HTERT RPE-1 (cell line): ENCODE measurements around the gene CHI3L2.

Experiments
- in situ Hi-C: fragments of 300-500 bp; cut with MboI; formaldehyde crosslinking; loops from 4 replicates; pipeline ENCODE4 v1.14.3; 2020; ENCODE audit warnings: low sequenced_read_pairs

CHI3L2 gene

DNA sequence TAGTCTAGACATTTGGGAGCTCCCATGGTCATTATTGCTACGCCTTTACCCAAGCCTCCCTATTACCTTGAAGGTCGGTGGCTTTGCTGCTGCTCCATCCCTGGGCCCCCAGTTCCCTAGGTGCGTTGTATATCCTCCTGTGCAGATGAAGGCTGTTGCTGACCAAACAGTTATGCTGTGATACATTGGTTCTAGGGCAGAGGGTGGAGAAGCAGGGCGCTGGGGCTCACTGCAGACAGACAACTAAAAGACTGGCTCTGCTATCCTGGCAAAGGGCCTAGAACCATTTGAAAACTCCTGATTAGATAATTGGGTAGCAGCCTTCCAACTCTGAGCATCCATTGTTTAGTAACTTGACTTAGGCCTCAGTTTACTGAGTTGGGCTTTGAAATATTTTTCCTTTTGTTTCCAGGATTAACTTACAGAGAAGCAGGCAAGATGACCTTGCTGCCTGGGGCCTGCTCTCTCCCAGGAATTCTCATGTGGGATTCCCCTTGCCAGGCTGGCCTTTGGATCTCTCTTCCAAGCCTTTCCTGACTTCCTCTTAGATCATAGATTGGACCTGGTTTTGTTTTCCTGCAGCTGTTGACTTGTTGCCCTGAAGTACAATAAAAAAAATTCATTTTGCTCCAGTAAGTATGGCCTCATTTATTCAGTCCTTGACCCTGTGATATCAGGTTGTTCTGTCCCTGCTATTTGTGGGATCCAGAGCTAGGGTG is 15.5 kb downstream of the CHI3L2 start:
- in situ Hi-C loops: no loop called here

DNA sequence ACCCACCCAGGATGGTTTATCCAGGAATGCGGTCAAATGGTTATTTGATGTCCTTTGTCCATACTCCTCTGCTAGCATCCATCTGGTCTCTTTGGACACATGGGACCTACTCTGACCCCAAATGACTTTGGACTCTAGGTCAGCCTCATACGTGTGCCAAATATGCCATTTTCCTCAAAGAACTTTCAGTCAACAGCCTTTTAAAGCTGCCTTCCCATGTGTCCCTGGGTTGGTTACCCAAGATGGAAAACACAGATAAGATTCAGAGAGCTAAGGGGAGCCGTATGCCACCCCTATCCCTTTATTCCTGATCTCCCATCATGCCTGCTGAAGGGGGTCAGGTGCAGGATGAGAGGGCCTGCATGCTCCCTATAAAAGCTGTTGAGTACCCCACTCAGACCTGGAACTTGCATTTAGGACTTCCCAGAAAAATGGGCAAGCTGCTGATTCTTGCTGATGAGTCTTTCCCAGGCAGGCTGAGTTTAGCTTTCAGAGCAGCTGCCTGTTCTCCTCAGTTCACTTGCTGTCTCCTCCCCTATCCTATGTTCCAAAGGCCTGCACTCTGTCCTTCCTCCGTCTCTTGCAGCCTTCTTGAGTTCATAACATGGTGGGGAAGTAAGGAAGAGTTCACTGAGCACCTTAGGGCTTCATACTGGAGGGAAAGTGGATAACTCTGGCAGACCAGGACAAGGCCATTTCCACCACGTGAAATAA is 19.8 kb downstream of the CHI3L2 start:
- in situ Hi-C loops: no loop called here

GRCh38 chr1:111249960-111250359 is 22.4 kb downstream of the CHI3L2 start:
- in situ Hi-C loops: no loop called here

GRCh38 chr1:111251570-111251969 is 24.1 kb downstream of the CHI3L2 start:
- in situ Hi-C loops: no loop called here

- in situ Hi-C loops: no loop called here
These were observed 25.3 kb downstream of the CHI3L2 start for GRCh38 chr1:111252786-111253185.

- in situ Hi-C loops: no loop called here
These were observed 26.4 kb downstream of the CHI3L2 start for GRCh38 chr1:111253876-111254275.

- in situ Hi-C loops: no loop called here
These were observed 29.6 kb downstream of the CHI3L2 start for GRCh38 chr1:111256988-111257658.

DNA sequence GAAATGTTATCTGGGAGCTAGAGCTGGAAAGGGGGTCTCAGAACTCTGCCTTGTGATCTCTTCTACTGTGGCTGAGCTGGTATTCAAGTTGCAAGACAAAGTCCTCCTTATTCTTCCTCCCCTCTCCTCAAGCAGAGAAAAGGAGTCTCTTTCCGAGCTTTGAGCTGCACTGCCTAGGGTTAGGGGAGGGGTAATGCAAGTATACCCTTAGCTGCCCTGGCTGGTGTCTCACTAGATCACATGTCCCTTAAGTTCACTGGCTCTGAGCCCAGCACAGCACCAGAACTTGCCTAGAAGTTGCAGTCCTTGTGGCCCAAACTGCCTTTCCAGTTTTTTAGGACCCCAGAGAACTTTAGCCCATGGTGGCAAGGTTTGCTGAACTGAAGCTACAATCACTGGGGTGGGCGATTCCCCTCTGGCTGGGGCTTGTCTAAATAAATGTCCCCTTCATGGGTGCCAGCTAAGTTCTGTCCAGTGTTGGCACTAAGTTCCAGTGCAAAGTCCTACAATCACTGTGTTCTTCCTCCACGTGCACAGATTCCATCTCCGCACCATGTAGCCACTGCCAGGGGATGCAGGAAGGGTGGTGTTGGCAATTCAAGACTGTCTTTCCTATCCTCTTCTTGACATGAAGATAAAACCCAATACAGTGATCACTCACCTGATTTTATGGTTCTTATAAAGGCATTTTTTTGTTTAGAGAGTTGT is 40.4 kb downstream of the CHI3L2 start:
- in situ Hi-C loops: no loop called here

GRCh38 chr1:111269825-111270406 is 42.4 kb downstream of the CHI3L2 start:
- in situ Hi-C loops: no loop called here

DNA sequence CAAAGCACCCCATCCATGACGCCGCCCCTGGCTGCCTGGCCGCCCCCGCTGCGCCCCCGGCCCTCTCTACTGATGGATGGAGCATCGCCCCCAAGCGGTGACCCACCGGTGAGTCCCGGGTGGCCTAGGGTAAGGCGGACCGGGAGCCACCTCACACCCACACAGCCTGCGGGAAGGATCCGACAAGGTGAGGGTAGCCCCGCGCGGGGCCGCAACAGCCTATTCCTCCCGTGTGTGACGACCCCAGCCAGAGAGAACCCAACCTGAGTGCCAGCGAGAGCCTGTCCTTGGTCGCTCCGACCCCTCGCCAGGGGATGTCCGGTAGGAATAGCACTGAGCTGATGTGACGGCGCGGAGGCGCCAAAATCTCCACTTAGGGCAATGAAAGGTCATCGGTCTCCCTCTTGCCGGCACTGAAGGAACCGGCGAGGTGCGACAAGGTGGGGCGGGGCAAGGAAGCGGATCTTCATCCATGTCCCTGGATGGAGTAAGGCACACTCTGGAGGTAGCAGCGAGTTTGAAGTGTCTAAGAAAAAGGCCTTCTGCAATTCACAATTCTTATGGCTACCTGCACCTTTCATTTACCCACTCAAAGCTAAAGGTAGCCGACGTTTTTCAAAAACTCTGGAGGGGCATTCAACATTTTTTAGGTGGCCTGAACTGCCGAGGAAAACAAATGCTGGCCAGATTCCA is 43.4 kb downstream of the CHI3L2 start:
- in situ Hi-C loops: no loop called here

GRCh38 chr1:111271464-111271801 is 43.9 kb downstream of the CHI3L2 start:
- in situ Hi-C loops: no loop called here

GRCh38 chr1:111272081-111272480 is 44.6 kb downstream of the CHI3L2 start:
- in situ Hi-C loops: no loop called here

DNA sequence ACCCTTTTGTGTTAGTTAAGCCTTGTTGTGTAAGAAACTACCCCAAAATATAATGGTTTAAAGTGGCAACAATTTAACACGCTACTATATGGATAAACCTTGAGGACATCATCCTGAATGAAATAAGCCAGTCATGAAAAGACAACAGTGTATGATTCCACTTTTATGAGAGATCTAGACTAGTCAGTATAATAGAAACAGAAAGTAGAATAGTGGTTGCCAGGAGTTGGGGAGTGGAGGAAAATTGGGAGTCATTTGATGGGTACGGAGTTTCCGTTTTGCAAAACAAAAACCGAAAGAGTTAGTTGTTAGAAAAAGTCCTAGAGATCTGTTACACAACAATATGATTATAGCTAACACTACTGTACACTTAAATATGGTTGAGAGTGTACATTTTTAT is 47.1 kb downstream of the CHI3L2 start:
- in situ Hi-C loops: no loop called here

GRCh38 chr1:111275079-111275478 is 47.6 kb downstream of the CHI3L2 start:
- in situ Hi-C loops: no loop called here

- in situ Hi-C loops: no loop called here
These were observed 48.4 kb downstream of the CHI3L2 start for GRCh38 chr1:111275780-111276433.

DNA sequence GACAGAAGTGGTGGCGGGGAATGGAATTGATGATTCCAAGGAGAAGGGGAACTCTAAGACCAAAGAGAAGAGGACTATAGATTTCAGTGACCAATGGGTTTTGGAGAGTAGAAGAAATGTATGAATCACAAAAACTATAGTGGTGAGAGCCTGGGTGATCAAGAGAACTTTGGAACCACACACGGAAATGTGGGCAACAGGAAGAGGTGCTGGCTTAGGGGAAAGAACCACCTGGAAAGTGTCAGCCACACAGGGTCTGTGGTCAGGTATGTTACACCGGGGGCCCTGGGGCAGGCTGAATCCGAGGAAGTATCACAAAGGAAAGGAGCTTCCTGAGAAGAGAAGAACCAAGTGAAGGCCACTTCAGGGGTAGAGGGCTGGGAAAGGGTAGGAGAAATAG is 51.6 kb downstream of the CHI3L2 start:
- in situ Hi-C loops: no loop called here

- in situ Hi-C loops: no loop called here
These were observed 52.8 kb downstream of the CHI3L2 start for GRCh38 chr1:111280267-111280666.

DNA sequence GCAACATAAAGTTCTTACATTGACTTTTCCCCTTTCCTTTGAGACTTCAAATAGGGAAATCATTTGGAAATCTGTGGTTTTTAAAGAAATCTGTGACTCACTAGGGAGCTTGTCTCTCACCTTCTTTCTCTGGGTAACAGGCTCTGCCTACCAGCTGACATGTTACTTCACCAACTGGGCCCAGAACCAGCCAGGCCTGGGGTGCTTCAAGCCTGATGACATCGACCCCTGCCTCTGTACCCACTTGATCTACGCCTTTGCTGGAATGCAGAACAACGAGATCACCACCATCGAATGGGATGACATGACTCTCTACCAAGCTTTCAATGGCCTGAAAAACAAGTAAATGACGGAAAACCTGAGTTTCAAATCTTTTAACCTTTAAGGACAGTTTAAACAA is 53.9 kb downstream of the CHI3L2 start:
- in situ Hi-C loops: no loop called here

GRCh38 chr1:111283838-111284237 is 56.3 kb downstream of the CHI3L2 start:
- in situ Hi-C loops: no loop called here

DNA sequence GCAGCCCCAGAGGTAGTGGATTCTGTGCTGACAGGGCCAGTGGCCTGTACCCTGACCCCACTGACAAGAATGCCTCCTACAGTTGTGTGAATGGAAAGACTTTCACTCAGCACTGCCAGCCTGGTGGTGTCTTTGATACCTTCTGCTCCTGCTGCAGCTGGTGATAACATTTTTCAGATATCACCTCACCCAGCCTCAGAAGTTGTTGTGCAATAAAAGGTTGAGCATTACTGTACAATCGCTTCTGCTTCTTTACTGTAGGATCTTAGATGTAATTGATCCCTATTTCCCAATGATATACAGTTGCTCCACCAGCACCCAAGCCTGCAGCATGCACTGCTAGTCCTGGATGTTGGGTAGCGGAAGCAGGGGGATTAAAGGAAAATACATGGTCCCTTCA is 58.4 kb downstream of the CHI3L2 start:
- in situ Hi-C loops: no loop called here
